Anterior cingulate cortex (tissue), 58 donors: Measurements from ENCODE around the gene TUBB4B.

Source experiments
- DNase-seq, 58 donors: peaks; one replicate each; lab custom pipeline; 2025; lab: John Stamatoyannopoulos, UW

Gene TUBB4B

DNA sequence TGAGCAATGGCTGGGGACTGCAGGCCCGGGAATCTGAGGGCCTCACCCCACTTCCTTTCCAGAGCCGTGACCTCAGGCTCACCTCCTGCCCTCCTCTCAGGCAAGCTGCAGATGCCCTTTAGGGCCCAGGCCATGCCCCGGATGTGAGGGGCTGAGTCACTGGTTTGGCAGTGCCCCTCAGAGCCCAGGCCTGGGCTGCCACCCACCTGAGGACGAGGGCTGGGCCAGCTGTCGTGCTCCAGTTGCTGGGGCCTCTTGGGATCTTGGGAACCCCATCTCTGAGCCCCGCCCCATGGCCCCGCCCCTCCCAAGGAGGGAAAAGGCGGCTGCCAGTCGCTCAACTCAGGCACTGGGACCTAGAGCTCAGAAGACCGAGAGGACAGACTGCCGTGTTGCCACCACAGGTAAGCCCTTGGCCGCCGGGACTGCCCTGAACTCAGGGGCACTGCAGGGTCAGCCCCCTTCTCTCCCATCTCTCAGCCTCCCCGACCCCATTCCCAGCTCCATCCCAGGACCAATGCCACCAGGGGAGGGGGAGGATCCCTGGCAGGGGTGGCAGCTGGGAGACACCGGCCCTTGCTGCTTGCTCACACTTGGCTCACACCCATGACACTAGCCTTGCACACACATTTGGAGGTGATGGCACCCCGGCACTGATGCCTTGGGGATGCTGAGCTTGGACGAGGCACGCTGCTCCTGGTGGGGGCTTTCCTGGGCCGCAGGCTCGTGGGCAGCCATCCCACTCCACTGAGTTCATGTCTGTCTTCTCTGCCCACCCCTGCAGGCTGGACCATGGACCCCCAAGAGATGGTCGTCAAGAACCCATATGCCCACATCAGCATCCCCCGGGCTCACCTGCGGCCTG is 16.0 kb upstream of the TUBB4B start, which contains the start of gene CYSRT1:
CYSRT1 (plus strand) TSS at position 345 of the 865 bp plus-strand sequence; CDS start at position 793, 448 bp downstream.
- no peak for DNase-seq

DNA sequence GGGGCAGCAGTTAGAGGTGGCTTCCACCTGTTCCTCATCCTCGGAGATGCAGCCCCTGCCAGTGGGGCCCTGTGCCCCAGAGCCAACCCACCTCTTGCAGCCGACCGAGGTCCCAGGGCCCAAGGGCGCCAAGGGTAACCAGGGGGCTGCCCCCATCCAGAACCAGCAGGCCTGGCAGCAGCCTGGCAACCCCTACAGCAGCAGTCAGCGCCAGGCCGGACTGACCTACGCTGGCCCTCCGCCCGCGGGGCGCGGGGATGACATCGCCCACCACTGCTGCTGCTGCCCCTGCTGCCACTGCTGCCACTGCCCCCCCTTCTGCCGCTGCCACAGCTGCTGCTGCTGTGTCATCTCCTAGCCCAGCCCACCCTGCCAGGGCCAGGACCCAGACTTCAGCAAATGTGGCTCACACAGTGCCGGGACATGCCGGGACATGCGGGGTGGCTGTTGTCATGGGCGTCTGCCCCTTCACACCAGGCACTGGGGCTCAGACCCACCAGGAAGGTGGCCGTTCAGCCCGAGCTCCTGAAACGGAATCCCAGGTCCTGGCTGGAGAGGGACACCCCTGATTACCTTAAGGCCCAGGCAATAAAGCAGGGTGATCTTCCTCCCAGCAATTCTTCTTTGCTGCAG is 15.3 kb upstream of the TUBB4B start:
- DNase-seq: no peak

DNA sequence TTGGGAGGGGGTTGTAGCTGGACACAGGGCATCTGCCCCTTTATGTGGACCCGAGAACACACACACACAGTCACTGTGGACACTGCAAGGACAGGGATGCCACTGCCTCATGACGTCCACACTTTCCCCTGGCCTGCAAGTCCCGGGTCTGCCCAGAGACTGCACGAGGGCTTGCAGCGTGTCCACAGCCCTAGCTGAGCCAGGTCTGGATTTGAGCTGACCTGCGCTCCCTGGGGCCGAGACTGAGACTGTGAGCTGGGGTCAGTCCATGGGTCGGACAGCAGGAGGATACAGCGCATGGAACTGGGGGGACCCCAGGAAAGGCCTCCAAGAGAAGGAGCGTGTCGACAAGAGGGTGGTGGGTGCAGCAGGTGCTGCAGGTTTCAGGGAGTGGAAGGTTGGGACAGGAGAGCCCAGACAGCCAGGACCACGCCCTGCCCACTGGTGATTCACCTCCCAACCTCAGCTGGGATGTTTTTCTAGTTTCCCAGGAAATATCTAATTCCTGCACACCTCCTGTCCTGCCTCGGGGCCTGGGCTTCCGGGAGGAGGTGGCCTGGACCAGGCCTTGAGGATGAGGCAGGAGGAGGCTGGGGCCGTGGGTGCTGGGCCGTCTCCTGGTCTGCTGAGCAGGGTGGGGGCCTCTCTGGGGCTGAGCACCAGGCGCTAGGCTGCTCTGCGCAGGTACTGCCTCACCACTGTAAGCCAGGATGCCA is 14.6 kb upstream of the TUBB4B start:
- DNase-seq: no peak

GRCh38 chr9:137227054-137227852 is 13.8 kb upstream of the TUBB4B start, which contains the start of gene RNF224:
RNF224 (plus strand) TSS chr9:137227502; CDS start chr9:137228336, 834 bp downstream.
- DNase-seq: peak in 50 of 58 donors; percentile 11 to 70 (median 42)

GRCh38 chr9:137227853-137228505 is 13.1 kb upstream of the TUBB4B start:
- DNase-seq: no peak

DNA sequence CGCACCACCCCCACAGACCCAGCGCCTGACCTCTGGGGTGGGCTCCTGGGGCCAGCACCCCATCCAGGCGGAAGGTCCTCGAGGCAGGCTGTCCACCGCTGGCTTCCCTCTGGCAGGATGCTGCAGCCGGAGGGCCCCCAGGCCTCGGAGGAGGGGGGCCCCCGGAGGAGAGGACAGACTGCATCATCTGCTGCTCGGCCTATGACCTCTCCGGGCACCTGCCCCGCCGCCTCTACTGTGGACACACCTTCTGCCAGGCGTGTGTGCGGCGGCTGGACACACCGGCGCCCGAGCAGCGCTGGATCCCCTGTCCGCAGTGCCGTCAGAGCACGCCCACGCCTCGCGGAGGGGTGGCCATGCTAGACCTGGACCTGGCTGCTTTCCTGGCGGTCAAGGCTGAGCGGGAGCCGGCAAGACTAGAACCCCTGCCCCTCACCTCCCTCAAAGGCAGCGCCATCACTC is 12.6 kb upstream of the TUBB4B start:
- DNase-seq: no peak

DNA sequence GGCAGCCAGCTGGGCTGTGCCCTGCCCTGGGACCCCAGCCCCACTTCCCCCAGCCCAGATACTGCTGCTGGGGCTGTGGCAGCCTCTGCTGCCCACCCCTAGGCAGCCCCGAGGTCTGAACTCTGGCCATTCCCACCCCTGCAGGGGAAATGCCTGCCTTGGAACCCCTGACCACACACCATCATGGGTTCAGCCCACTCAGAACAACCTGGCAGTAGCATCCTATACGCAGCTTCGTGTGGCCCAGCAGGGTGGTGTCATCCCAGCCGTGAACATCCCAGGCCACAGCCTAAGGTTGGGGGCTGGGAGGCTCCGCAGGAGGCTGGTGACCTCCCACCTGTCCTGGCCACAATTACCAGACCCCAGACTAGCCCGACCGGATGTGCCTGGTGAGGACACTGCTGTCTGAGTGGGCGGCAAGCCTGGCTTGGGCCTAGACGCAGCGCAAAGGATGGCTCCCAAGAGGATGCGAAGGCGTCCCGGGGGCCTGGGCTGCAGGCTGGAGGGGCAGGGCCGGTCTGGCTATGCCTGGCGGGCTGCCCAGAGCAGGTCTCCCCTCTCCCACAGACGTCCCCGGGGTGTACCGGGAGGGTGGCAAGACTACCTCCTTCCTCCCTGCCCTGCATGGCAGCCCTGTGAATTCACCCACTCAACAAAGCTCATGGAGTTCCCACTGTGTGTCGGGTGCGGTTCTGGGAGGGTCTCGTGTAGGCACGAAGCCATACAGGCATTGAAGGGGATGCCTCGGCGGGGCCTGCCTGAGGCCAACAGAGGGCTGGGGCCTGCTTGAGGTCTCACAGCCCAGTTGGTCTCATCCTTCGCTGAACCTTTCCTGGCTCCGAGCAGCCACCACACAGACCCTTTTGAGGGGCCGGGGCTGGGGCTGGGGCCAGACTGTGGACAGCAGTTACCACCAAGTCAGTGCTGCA is 11.9 kb upstream of the TUBB4B start:
- no peak for DNase-seq

GRCh38 chr9:137229903-137230704 is 11.0 kb upstream of the TUBB4B start:
- DNase-seq: no peak

DNA sequence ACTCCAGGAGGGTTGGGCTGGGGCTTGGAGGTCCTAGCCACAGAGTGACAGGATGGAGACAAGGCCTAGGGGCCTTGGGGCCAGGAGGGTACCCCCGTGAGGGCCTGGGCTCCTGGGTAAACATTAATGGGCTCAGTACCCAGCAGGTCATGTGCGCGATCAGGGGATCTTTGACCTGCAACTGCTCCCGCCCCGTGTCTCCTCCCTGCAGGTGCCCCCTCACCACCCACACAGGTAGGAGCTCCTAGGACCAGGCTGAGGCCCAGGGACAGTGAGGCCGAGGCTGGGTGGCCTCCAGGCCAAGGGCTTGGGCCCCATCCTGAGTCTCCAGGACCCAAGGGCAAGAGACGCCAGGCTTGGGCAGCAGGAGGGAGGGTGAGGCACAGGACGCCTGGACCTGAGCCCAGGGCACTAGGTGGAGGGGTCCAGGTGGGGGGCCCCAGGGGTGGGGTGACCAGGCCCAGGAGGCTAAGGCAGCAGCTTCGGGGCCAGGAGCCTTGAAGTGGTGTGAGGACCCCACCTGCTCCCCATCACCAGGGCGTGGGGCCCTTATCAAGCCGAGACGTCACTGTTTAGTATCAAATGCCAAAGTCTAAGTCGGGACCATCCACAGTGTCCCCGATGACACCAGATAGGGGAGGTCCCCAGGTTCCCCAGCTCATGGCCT is 10.2 kb upstream of the TUBB4B start, which contains the start of gene SLC34A3:
SLC34A3 (plus strand) TSS at position 197 of the 667 bp plus-strand sequence. CDS start 802 bp downstream, outside the sequence.
- no peak for DNase-seq

DNA sequence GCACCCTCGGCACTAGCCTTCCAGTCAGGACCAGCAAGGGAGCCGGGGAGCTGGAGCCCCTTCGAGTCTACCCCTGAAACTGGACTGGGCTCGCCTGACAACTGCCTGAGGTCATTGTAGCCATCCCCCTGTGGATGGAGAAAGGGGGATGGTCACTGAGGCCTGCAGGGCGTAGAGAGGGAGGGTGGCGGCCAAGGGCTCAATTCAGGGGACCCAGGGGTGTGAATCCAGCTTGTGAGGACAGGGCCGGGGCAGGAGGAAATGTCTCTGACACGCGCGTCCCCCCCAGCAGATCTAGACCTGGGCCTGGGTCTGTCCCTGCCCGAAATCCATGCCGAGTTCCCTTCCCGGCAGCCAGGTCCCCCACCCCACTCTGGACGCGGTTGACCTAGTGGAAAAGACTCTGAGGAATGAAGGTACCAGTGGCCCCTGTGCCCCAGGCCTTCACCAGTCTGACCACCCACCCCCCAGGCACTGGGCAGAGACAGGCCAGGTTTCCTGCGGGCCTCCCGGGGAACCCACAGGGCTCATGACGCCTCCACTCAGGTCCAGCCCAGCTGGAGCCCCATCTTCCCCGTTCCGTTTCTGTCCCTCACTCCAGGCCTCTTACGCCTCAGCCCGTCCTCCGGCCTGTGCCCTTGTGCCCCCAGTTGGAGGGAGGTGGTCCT is 9.6 kb upstream of the TUBB4B start:
- no peak for DNase-seq

DNA sequence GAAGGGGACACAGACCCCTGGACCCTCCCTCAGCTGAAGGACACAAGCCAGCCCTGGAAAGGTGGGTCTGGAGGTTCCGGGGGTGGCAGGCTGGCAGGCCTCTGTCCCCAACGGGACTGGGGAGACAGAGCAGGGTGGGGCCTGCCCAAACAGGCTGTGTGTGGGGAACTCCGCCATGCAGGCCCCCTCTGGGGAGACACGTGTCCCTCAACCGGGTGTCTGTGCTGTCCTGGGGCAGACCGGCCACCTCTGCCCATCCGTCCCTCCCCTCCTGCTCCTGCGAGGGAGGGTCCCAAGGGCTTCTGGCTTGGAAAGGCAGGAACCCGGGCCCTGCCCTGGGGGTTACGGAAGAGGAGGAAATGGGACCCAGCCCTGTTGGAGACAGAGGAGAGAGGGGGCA is 9.0 kb upstream of the TUBB4B start:
- DNase-seq: no peak

DNA sequence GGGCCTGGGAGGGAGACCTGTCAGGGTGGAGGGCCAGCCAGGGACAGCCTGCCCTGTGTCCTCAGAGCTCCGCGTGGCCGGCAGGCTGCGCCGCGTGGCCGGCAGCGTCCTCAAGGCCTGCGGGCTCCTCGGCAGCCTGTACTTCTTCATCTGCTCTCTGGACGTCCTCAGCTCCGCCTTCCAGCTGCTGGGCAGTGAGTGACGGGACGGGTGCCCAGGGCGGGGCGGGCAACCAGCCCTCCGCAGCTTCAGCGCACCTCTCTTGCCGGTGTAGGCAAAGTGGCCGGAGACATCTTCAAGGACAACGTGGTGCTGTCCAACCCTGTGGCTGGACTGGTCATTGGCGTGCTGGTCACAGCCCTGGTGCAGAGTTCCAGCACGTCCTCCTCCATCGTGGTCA is 8.6 kb upstream of the TUBB4B start:
- no peak for DNase-seq

DNA sequence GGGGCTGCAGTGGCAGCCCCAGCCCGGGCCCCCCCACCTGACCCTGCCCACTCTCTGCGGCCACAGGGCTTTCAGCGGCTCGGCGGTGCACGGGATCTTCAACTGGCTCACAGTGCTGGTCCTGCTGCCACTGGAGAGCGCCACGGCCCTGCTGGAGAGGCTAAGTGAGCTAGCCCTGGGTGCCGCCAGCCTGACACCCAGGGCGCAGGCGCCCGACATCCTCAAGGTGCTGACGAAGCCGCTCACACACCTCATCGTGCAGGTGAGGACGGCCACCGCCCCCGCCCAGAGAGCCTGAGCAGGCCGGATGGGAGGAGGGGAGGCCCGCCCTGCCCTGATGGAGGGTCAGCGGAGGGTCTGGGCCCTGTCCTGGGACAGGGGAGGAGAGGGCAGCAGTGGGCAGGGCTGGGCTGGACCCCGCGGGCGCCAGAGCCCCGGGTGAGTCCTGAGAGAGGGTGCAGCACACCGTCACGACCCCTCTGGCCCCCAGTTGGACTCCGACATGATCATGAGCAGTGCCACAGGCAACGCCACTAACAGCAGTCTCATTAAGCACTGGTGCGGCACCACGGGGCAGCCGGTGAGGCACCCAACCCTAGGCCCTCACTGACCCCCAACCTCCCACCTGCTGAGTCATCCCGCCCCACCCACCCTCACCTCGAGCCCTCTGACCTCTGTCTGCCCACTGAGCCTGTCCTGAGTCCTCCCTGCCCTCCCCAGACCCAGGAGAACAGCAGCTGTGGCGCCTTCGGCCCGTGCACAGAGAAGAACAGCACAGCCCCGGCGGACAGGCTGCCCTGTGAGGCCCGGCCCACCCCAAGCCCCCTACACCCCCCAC is 7.7 kb upstream of the TUBB4B start:
- DNase-seq: no peak

DNA sequence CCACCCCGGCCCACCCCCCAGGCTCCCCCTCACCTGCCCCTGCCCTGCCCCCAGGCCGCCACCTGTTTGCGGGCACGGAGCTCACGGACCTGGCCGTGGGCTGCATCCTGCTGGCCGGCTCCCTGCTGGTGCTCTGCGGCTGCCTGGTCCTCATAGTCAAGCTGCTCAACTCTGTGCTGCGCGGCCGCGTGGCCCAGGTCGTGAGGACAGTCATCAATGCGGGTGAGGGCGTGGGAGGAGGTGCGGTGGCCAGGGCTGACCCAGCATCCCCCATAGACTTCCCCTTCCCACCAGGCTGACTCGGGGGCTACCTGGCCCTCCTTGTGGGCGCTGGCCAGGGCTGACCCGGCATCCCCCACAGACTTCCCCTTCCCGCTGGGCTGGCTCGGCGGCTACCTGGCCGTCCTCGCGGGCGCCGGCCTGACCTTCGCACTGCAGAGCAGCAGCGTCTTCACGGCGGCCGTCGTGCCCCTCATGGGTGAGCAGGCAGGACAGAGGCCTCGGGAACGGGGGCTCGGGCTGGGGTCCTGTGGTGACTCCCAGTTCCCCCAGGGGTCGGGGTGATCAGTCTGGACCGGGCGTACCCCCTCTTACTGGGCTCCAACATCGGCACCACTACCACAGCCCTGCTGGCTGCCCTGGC is 6.9 kb upstream of the TUBB4B start:
- DNase-seq: no peak
